Kidney epithelial cell (primary cell): ENCODE measurements around the gene LGALS3. TPM values are rescaled to one million over a fixed set of nuclear protein-coding genes. Genes with fewer than 3 reads are reported as not detected.
"Not testable (repeated sequence)": the region's sequence is repeated elsewhere in the genome, so short reads cannot be mapped to it uniquely, and the experiment has no call there.

Source experiments
- DNase-seq: peaks from one replicate; pipeline ENCODE4 v3.0.0-alpha.2; 2010; ENCODE audit warnings: low read depth
- H3K27me3 ChIP-seq: 2 replicates; pipeline ENCODE4 v1.6.0; 2011; ENCODE audit warnings: low read length; ENCODE audit not compliant: control insufficient read depth, insufficient read depth
- H3K36me3 ChIP-seq: 2 replicates; pipeline ENCODE4 v1.5.1; 2011; ENCODE audit warnings: low read length; ENCODE audit not compliant: control insufficient read depth, insufficient read depth
- H3K4me3 ChIP-seq: 2 replicates; pipeline ENCODE4 v1.5.1; 2011; ENCODE audit warnings: low read depth, mild to moderate bottlenecking, control low read depth, low read length
- total RNA-seq: library from RNA; depleted of rRNA; stranded (reverse); fragments of >200 nt; gene quantifications from 2 replicates; pipeline ENCODE4 v1.2.3, GENCODE V29; 2015
- TF ChIP-seq, protein P1 (sequence below): IDR thresholded peaks from 2 replicates; pipeline ENCODE4 v1.5.1; 2011; ENCODE audit warnings: mild to moderate bottlenecking, moderate library complexity, low read length, control low read depth, inconsistent platforms; ENCODE audit not compliant: insufficient read depth, poor library complexity, severe bottlenecking

The LGALS3 gene
- total RNA-seq = 114 and 126 TPM in 2 replicates

DNA sequence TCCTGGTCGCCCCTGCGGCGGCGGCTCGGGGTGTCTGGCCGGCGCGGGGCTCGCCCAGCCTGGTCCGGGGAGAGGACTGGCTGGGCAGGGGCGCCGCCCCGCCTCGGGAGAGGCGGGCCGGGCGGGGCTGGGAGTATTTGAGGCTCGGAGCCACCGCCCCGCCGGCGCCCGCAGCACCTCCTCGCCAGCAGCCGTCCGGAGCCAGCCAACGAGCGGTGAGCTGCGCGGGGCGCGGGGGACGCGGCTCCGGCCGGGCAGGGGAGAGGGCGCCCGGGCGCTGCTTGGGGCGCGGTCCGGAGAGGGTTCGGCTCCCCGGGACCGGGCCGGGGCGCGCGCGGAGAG is at the start of gene LGALS3:
TSS of gene LGALS3 (plus strand) at position 167 of the 342 bp plus-strand sequence. CDS start 8,122 bp downstream, outside the sequence.
- TF ChIP-seq, protein P1, sequence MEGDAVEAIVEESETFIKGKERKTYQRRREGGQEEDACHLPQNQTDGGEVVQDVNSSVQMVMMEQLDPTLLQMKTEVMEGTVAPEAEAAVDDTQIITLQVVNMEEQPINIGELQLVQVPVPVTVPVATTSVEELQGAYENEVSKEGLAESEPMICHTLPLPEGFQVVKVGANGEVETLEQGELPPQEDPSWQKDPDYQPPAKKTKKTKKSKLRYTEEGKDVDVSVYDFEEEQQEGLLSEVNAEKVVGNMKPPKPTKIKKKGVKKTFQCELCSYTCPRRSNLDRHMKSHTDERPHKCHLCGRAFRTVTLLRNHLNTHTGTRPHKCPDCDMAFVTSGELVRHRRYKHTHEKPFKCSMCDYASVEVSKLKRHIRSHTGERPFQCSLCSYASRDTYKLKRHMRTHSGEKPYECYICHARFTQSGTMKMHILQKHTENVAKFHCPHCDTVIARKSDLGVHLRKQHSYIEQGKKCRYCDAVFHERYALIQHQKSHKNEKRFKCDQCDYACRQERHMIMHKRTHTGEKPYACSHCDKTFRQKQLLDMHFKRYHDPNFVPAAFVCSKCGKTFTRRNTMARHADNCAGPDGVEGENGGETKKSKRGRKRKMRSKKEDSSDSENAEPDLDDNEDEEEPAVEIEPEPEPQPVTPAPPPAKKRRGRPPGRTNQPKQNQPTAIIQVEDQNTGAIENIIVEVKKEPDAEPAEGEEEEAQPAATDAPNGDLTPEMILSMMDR = no peak
- H3K4me3 ChIP-seq = peak within 1 kb of the TSS; percentile 68
- H3K36me3 ChIP-seq = no peaks in the 10 kb centered on the region
- no peak for DNase-seq
- no peaks in the 10 kb centered on the region for H3K27me3 ChIP-seq

DNA sequence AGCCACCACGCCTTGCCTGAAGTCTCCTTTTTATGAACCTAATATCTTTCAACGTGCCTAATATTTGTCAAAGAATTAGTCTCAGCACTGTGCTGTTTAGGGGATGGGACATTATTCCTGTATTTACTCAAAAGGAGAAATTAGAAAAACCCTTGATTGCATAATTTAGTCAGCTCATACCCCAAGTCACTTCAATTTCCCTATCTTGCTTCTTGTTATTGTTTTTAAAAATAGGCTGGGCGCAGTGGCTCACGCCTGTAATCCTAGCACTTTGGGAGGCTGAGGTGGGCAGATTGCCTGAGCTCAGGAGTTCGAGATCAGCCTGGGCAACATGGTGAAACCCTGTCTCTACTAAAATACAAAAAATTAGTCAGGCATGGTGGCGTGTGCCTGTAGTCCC is 49.1 kb upstream of the LGALS3 start:
- H3K36me3 ChIP-seq, H3K27me3 ChIP-seq, H3K4me3 ChIP-seq, DNase-seq: not testable (repeated sequence)

GRCh38 chr14:55084401-55085059 is 44.5 kb upstream of the LGALS3 start:
- DNase-seq = no peak
- TF ChIP-seq, protein P1 = no peak
- Histone ChIP-seq H3K4me3 (no peak overlapping the region), H3K36me3 (no peaks in the 10 kb centered on the region), H3K27me3 (no peaks in the 10 kb centered on the region)

GRCh38 chr14:55085060-55085660 is 43.9 kb upstream of the LGALS3 start:
- H3K36me3 ChIP-seq = no peaks in the 10 kb centered on the region

DNA sequence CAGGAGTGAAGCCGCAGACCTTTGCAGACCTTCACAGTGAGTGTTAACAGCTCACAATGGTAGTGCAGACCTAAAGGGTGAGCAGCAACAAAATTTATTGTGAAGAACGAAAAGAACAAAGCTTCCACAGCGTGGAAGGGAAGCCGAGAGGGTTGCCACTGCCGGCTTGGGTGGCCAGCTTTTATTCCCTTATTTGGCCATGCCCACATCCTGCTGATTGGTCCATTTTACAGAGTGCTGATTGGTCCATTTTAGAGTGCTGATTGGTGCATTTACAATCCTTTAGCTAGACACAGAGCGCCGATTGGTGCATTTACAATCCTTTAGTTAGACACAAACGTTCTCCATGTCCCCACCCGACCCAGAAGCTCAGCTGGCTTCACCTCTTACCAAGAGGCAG is 42.1 kb upstream of the LGALS3 start:
- Histone ChIP-seq H3K4me3 (no peak overlapping the region), H3K27me3 (no peaks in the 10 kb centered on the region), H3K36me3 (no peaks in the 10 kb centered on the region)
- TF ChIP-seq, protein P1 = no peak
- no peak for DNase-seq

More at GRCh38 chr14:55085060-55085660, 43.9 kb upstream of the LGALS3 start:
- TF ChIP-seq, protein P1 = no peak
- Histone ChIP-seq H3K4me3 (no peak overlapping the region), H3K27me3 (no peaks in the 10 kb centered on the region)
- DNase-seq = no peak

DNA sequence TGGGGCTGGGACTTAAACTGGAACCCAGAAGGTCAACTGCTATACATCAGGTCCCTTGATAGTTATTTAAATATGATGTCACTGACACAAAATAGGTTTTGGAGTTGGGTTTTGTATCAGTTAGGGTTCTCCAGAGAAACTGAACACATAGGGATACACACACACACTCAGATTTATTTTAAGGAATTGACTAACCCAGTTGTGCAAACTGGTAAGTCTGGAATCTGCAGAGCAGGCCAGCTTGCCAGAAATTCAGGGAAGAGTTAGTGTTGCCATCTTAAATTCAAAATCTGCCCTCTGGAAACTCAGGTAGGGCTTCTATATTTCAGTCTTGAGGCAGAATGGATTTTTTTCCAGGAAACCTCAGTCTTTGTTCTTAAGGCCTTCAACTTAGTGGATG is 40.7 kb upstream of the LGALS3 start:
- Histone ChIP-seq H3K4me3 (no peak overlapping the region), H3K27me3 (no peaks in the 10 kb centered on the region), H3K36me3 (no peaks in the 10 kb centered on the region)
- DNase-seq = no peak
- TF ChIP-seq, protein P1 = no peak
